CD4-positive, alpha-beta T cell (primary cell): ENCODE results near the gene TOGARAM2. TPM values are rescaled to one million over a fixed set of nuclear protein-coding genes. Genes with fewer than 3 reads are reported as not detected.

ENCODE experiments used
- ATAC-seq: fragments of 200-7000 bp; cut with Tn5 transposase; one replicate; pipeline ENCODE4 v1.10.0; 2022; ENCODE audit warnings: mild to moderate bottlenecking; ENCODE audit not compliant: poor library complexity
- CTCF ChIA-PET: fragments of 350-600 bp; sonication (Branson Sonifier 250); formaldehyde crosslinking; loops from one replicate; lab custom pipeline; 2021; ENCODE audit warnings: antibody characterized with exemption, inconsistent platforms; lab: Charles Lee
- POLR2A ChIA-PET: fragments of 350-600 bp; sonication (Branson Sonifier 250); formaldehyde crosslinking; loops from one replicate; lab custom pipeline; 2021; ENCODE audit warnings: antibody characterized with exemption, inconsistent platforms; lab: Charles Lee
- DNase-seq, 14 experiments: peaks; one replicate each; pipeline ENCODE4 v3.0.0-alpha.2; 2013 to 2020; ENCODE audit warnings: mixed read lengths in 2 of 14
- H3K27ac ChIP-seq, 2 donors: one replicate each; pipeline versions ENCODE4 v1.5.1 to v1.7.0; 2013; ENCODE audit warnings: low read length in 2 of 2, low read depth in 1 of 2, mild to moderate bottlenecking in 1 of 2
- H3K27me3 ChIP-seq, 2 experiments: 1 replicate in 1 of 2; 2 replicates in 1 of 2; pipeline versions ENCODE4 v1.6.1 to v1.7.0; 2013; ENCODE audit warnings: low read length in 2 of 2, control low read depth in 1 of 2, mild to moderate bottlenecking in 1 of 2, moderate library complexity in 1 of 2; ENCODE audit not compliant: insufficient read depth in 2 of 2, control insufficient read depth in 1 of 2
- H3K36me3 ChIP-seq: one replicate; pipeline ENCODE4 v1.6.1; 2013; ENCODE audit warnings: low read length, control low read depth; ENCODE audit not compliant: insufficient read depth
- H3K4me1 ChIP-seq: one replicate; pipeline ENCODE4 v1.6.1; 2013; ENCODE audit warnings: low read length, control low read depth; ENCODE audit not compliant: insufficient read depth
- H3K4me3 ChIP-seq: one replicate; pipeline ENCODE4 v1.5.1; 2013; ENCODE audit warnings: mild to moderate bottlenecking, low read length, moderate library complexity
- H3K9me3 ChIP-seq, 2 experiments: 1 replicate in 1 of 2; 2 replicates in 1 of 2; pipeline versions ENCODE4 v1.6.1 to v1.7.0; 2013; ENCODE audit warnings: low read length in 2 of 2, mild to moderate bottlenecking in 2 of 2, control low read depth in 1 of 2, moderate library complexity in 1 of 2; ENCODE audit not compliant: control insufficient read depth in 1 of 2, insufficient read depth in 1 of 2
- H3K27ac Mint-ChIP-seq: one replicate; pipeline ENCODE4 v1.8.0; 2020; ENCODE audit warnings: mixed read lengths
- H3K27me3 Mint-ChIP-seq: one replicate; pipeline ENCODE4 v1.8.0; 2021; ENCODE audit warnings: mixed read lengths
- H3K36me3 Mint-ChIP-seq: one replicate; pipeline ENCODE4 v1.8.0; 2021; ENCODE audit warnings: low read depth, mixed read lengths
- H3K4me1 Mint-ChIP-seq: one replicate; pipeline ENCODE4 v1.8.0; 2021; ENCODE audit warnings: low read depth, mixed read lengths
- H3K4me3 Mint-ChIP-seq: one replicate; pipeline ENCODE4 v1.8.0; 2020; ENCODE audit warnings: mild to moderate bottlenecking, mixed read lengths
- H3K9me3 Mint-ChIP-seq: one replicate; pipeline ENCODE4 v1.8.0; 2020; ENCODE audit warnings: mixed read lengths
- CTCF ChIP-seq: fragments of 200-600 bp; IDR thresholded peaks from one replicate; pipeline ENCODE4 v1.8.0; 2022; ENCODE audit warnings: antibody characterized with exemption, mild to moderate bottlenecking
- intact Hi-C, 2 experiments: fragments of 100-400 bp; cut with DNase I in 1 of 2; cut with micrococcal nuclease in 1 of 2; formaldehyde crosslinking; loops; one replicate each; pipeline versions ENCODE4 v1.15.1 to v1.9.0; 2023 to 2025; cut with DNase I, micrococcal nuclease
- total RNA-seq, 174 experiments: library from RNA in 2 of 174; stranded (reverse) in 2 of 174; gene quantifications; one replicate each; pipeline ENCODE4 v1.2.3 and lab custom pipeline; 2021 to 2026

The TOGARAM2 gene
- total RNA-seq, 2 experiments from 2014 or later: 2.0 to 2.3 TPM

GRCh38 chr2:29065068-29065811, 84.1 kb downstream of the TOGARAM2 start:
- DNase-seq: no peak
- no peak for ATAC-seq
- H3K4me1 ChIP-seq: no peaks in the 10 kb centered on the region
- no peak for TF ChIP-seq CTCF
- intact Hi-C loops: no loop called here
- no peaks in the 10 kb centered on the region for H3K9me3 ChIP-seq
- no peaks in the 10 kb centered on the region for H3K4me1 Mint-ChIP-seq
- H3K27me3 Mint-ChIP-seq: no peaks in the 10 kb centered on the region
- H3K27ac Mint-ChIP-seq: no peak overlapping the region
- H3K4me3 Mint-ChIP-seq: no peak overlapping the region
- H3K9me3 Mint-ChIP-seq: no peaks in the 10 kb centered on the region
- no peak overlapping the region for H3K4me3 ChIP-seq
- H3K27ac ChIP-seq: no peak overlapping the region
- H3K27me3 ChIP-seq: no peaks in the 10 kb centered on the region
- H3K36me3 Mint-ChIP-seq: no peaks in the 10 kb centered on the region
- CTCF ChIA-PET: no interaction called here
- H3K36me3 ChIP-seq: no peaks in the 10 kb centered on the region
- POLR2A ChIA-PET: no interaction called here

- CTCF ChIA-PET: no interaction called here
- ATAC-seq: no peak
These were observed 85.3 kb downstream of the TOGARAM2 start for GRCh38 chr2:29066271-29066860.

GRCh38 chr2:29066997-29067605, 86.0 kb downstream of the TOGARAM2 start:
- no peaks in the 10 kb centered on the region for H3K27me3 Mint-ChIP-seq
- POLR2A ChIA-PET: no interaction called here

More at GRCh38 chr2:29066271-29066860, 85.3 kb downstream of the TOGARAM2 start:
- Histone ChIP-seq H3K27me3 (no peaks in the 10 kb centered on the region), H3K36me3 (no peaks in the 10 kb centered on the region), H3K4me1 (no peaks in the 10 kb centered on the region), H3K9me3 (no peaks in the 10 kb centered on the region), H3K4me3 (no peak overlapping the region), H3K27ac (no peak overlapping the region)
- H3K4me3 Mint-ChIP-seq: no peak overlapping the region
- no peak for TF ChIP-seq CTCF
- H3K36me3 Mint-ChIP-seq: no peaks in the 10 kb centered on the region
- no peaks in the 10 kb centered on the region for H3K4me1 Mint-ChIP-seq
- intact Hi-C loops: no loop called here
- DNase-seq: no peak
- H3K27me3 Mint-ChIP-seq: no peaks in the 10 kb centered on the region
- H3K9me3 Mint-ChIP-seq: no peaks in the 10 kb centered on the region
- no peak overlapping the region for H3K27ac Mint-ChIP-seq
- POLR2A ChIA-PET: no interaction called here

More at GRCh38 chr2:29066997-29067605, 86.0 kb downstream of the TOGARAM2 start:
- no peaks in the 10 kb centered on the region for H3K9me3 ChIP-seq
- DNase-seq (no peak), ATAC-seq (no peak)
- no peaks in the 10 kb centered on the region for H3K36me3 Mint-ChIP-seq
- CTCF ChIA-PET: interaction anchor here (0.6 kb wide), 1 partner anchor 32 kb away, joined by 4 read pairs; no protein-coding TSS in a partner anchor
- no peaks in the 10 kb centered on the region for H3K4me1 ChIP-seq
- TF ChIP-seq CTCF: no peak
- H3K4me1 Mint-ChIP-seq: no peaks in the 10 kb centered on the region
- intact Hi-C loops: no loop called here
- no peaks in the 10 kb centered on the region for H3K27me3 ChIP-seq
- H3K4me3 Mint-ChIP-seq: no peak overlapping the region
- no peak overlapping the region for H3K27ac Mint-ChIP-seq
- no peak overlapping the region for H3K4me3 ChIP-seq
- H3K27ac ChIP-seq: no peak overlapping the region
- no peaks in the 10 kb centered on the region for H3K36me3 ChIP-seq
- no peaks in the 10 kb centered on the region for H3K9me3 Mint-ChIP-seq
